ENCODE measurements around the gene TBC1D22A.

DNA sequence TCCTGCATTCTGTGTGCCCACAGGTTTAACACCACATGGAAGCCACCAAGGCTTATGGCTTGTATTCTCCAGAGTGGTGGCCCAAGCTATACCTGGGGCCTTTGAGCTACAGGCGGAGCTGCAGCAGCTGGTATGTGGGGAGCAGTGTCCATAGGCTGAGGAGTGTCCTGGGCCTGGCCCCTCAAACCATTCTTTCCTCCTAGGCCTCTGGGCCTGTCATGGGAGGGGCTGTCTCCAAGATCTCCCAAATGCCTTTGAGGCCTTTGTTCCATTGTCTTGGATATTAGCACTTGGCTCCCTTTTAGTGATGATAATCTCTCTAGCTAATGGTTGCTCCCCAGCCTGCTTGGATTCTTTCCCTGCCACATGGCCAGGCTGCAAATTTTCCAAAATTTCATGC, 6.4 kb upstream of the TBC1D22A start:
- TF ChIP-seq POLR2A (IDR thresholded peaks at IDR 0.05) (no peak), POLR2AphosphoS5 (IDR thresholded peaks at IDR 0.05) (no peak), EP300 (IDR thresholded peaks at IDR 0.05) (no peak)
- TF ChIP-seq, protein P1, sequence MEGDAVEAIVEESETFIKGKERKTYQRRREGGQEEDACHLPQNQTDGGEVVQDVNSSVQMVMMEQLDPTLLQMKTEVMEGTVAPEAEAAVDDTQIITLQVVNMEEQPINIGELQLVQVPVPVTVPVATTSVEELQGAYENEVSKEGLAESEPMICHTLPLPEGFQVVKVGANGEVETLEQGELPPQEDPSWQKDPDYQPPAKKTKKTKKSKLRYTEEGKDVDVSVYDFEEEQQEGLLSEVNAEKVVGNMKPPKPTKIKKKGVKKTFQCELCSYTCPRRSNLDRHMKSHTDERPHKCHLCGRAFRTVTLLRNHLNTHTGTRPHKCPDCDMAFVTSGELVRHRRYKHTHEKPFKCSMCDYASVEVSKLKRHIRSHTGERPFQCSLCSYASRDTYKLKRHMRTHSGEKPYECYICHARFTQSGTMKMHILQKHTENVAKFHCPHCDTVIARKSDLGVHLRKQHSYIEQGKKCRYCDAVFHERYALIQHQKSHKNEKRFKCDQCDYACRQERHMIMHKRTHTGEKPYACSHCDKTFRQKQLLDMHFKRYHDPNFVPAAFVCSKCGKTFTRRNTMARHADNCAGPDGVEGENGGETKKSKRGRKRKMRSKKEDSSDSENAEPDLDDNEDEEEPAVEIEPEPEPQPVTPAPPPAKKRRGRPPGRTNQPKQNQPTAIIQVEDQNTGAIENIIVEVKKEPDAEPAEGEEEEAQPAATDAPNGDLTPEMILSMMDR (IDR thresholded peaks at IDR 0.05), result no peak

Data from gastroesophageal sphincter (tissue), 3 donors.